ENCODE measurements around the gene SNX25.

GRCh38 chr4:185374027-185374426, 164.6 kb downstream of the SNX25 start:
- TF ChIP-seq CTCF (conservative IDR thresholded peaks at IDR 0.05; ENCODE audit: low read depth, low read length) = no peak
- TF ChIP-seq EZH2 (IDR thresholded peaks at IDR 0.05; ENCODE audit: borderline replicate concordance, low read depth, low read length, poor library complexity, severe bottlenecking) = no peak

Data from A673 (cell line).